SIG-M5 treated with dmso at 0.1 percent for 504 hours (cell line): ENCODE data around the gene GJC1.

Source experiments
- DNase-seq: peaks from one replicate; lab custom pipeline; 2025; ENCODE audit not compliant: unreplicated experiment; lab: John Stamatoyannopoulos, UW

Gene GJC1

GRCh38 chr17:44778656-44779210, 51.4 kb downstream of the GJC1 start:
- DNase-seq = no peak

- no peak for DNase-seq
These were observed 52.4 kb downstream of the GJC1 start for GRCh38 chr17:44777394-44778348.

- no peak for DNase-seq
These were observed 53.3 kb downstream of the GJC1 start for GRCh38 chr17:44776628-44777393.

- DNase-seq = no peak
These were observed 54.1 kb downstream of the GJC1 start for GRCh38 chr17:44775838-44776621.

GRCh38 chr17:44775136-44775837, 54.8 kb downstream of the GJC1 start:
- DNase-seq = peak; percentile 98

GRCh38 chr17:44774271-44775135, 55.6 kb downstream of the GJC1 start:
- peak; percentile 84 for DNase-seq

- DNase-seq = no peak
These were observed 56.9 kb downstream of the GJC1 start for GRCh38 chr17:44773140-44773539.

- DNase-seq = no peak
These were observed 57.6 kb downstream of the GJC1 start for GRCh38 chr17:44772308-44773045.

GRCh38 chr17:44770166-44770925, 59.7 kb downstream of the GJC1 start:
- DNase-seq = no peak

- DNase-seq = no peak
These were observed 60.4 kb downstream of the GJC1 start for GRCh38 chr17:44769647-44770084.

- no peak for DNase-seq
These were observed 60.9 kb downstream of the GJC1 start for GRCh38 chr17:44769230-44769629.

GRCh38 chr17:44768505-44769142, 61.5 kb downstream of the GJC1 start:
- DNase-seq = no peak

GRCh38 chr17:44767493-44767892, 62.6 kb downstream of the GJC1 start:
- DNase-seq = peak; percentile 13

GRCh38 chr17:44766409-44767038, 63.6 kb downstream of the GJC1 start:
- no peak for DNase-seq

GRCh38 chr17:44765965-44766364, 64.1 kb downstream of the GJC1 start:
- no peak for DNase-seq

GRCh38 chr17:44763170-44763569, 66.9 kb downstream of the GJC1 start:
- DNase-seq = no peak
